A549 (cell line): Measurements from ENCODE around the gene ARHGAP11A. TPM values are rescaled to one million over a fixed set of nuclear protein-coding genes. Genes with fewer than 3 reads are reported as not detected.

Source experiments
- CBX8 ChIP-seq: fragments of 200-600 bp; sonication (generic); IDR thresholded peaks from 2 replicates; pipeline ENCODE4 v1.6.1; 2016
- CEBPB ChIP-seq, 2 experiments: fragments of >200 bp in 1 of 2; sonication (Bioruptor Twin) in 1 of 2; formaldehyde crosslinking in 1 of 2; IDR thresholded peaks; 2 replicates each; pipeline ENCODE4 v1.6.1; 2012 to 2016
- CHD4 ChIP-seq: fragments of 200-600 bp; sonication (generic); IDR thresholded peaks from 2 replicates; pipeline ENCODE4 v1.6.1; 2016; ENCODE audit warnings: antibody characterized with exemption, mild to moderate bottlenecking, borderline replicate concordance
- EHMT2 ChIP-seq: fragments of 200-600 bp; sonication (generic); IDR thresholded peaks from 2 replicates; pipeline ENCODE4 v1.6.1; 2016; ENCODE audit warnings: antibody characterized with exemption, low read depth, mild to moderate bottlenecking, moderate library complexity
- EP300 ChIP-seq, 2 experiments: fragments of >200 bp; sonication (Bioruptor Twin); formaldehyde crosslinking; IDR thresholded peaks; 2 replicates in 1 of 2; 3 replicates in 1 of 2; pipeline ENCODE4 v1.6.1; 2016 to 2017
- ESRRA ChIP-seq: fragments of 150-350 bp; IDR thresholded peaks from 2 replicates; pipeline ENCODE4 v1.6.1; 2014; ENCODE audit warnings: mild to moderate bottlenecking, low read length, borderline replicate concordance
- FOSL2 ChIP-seq, 2 experiments: fragments of 450-650 bp in 1 of 2; fragments of >200 bp in 1 of 2; sonication (Bioruptor Twin) in 1 of 2; formaldehyde crosslinking; IDR thresholded peaks; 2 replicates each; pipeline versions ENCODE4 v1.5.0 to v1.6.1; 2016 to 2020; ENCODE audit warnings: mild to moderate bottlenecking in 1 of 2, moderate library complexity in 1 of 2
- HDAC2 ChIP-seq: fragments of 200-600 bp; sonication (generic); IDR thresholded peaks from 2 replicates; pipeline ENCODE4 v1.6.1; 2016
- HOXA7 ChIP-seq: fragments of 250-450 bp; sonication (Bioruptor Pico); IDR thresholded peaks from 2 replicates; pipeline ENCODE4 v1.5.0; 2020; ENCODE audit warnings: mild to moderate bottlenecking, moderate library complexity
- JUN ChIP-seq, 2 experiments: fragments of >200 bp; sonication (Bioruptor Twin); formaldehyde crosslinking; IDR thresholded peaks; 2 replicates in 1 of 2; 3 replicates in 1 of 2; pipeline ENCODE4 v1.6.1; 2016 to 2017
- JUNB ChIP-seq: fragments of >200 bp; sonication (Bioruptor Twin); formaldehyde crosslinking; IDR thresholded peaks from 2 replicates; pipeline ENCODE4 v1.6.1; 2016
- KDM1A ChIP-seq: fragments of 200-600 bp; sonication (generic); IDR thresholded peaks from 2 replicates; pipeline ENCODE4 v1.6.1; 2016; ENCODE audit warnings: low read depth, mild to moderate bottlenecking
- MAFK ChIP-seq: fragments of 450-650 bp; IDR thresholded peaks from 2 replicates; pipeline ENCODE4 v1.6.1; 2014; ENCODE audit not compliant: partially characterized antibody
- MAZ ChIP-seq: fragments of 150-350 bp; IDR thresholded peaks from 2 replicates; pipeline ENCODE4 v1.6.1; 2014; ENCODE audit warnings: antibody characterized with exemption, low read depth, low read length, borderline replicate concordance
- NFE2L2 ChIP-seq: fragments of 150-350 bp; conservative IDR thresholded peaks from 2 replicates; pipeline ENCODE4 v1.6.1; 2014; ENCODE audit warnings: low read length
- NPAS2 ChIP-seq: fragments of 250-450 bp; sonication (Bioruptor Pico); IDR thresholded peaks from 2 replicates; pipeline ENCODE4 v1.8.0; 2022; ENCODE audit warnings: mild to moderate bottlenecking, moderate library complexity, borderline replicate concordance
- POLR2AphosphoS2 ChIP-seq: conservative IDR thresholded peaks from 2 replicates; pipeline ENCODE4 v1.6.1; 2012; ENCODE audit warnings: low read length, improper control_type of control experiment, inconsistent platforms
- RAD21 ChIP-seq, 2 experiments: fragments of >200 bp in 1 of 2; sonication (Bioruptor Twin) in 1 of 2; formaldehyde crosslinking in 1 of 2; IDR thresholded peaks in 1 of 2; conservative IDR thresholded peaks in 1 of 2; 2 replicates in 1 of 2; 3 replicates in 1 of 2; pipeline ENCODE4 v1.6.1; 2012 to 2018; ENCODE audit warnings: inconsistent platforms in 1 of 2
- RCOR1 ChIP-seq: fragments of 150-350 bp; IDR thresholded peaks from 2 replicates; pipeline ENCODE4 v1.6.1; 2014; ENCODE audit warnings: antibody characterized with exemption, low read length, low read depth
- RFX5 ChIP-seq: fragments of 450-650 bp; IDR thresholded peaks from 2 replicates; pipeline ENCODE4 v1.7.1; 2014; ENCODE audit warnings: antibody characterized with exemption, mild to moderate bottlenecking, moderate library complexity
- RNF2 ChIP-seq: fragments of 200-600 bp; sonication (generic); IDR thresholded peaks from 2 replicates; pipeline ENCODE4 v1.6.1; 2016; ENCODE audit warnings: low read depth, mild to moderate bottlenecking, antibody characterized with exemption, moderate library complexity, borderline replicate concordance
- SMC3 ChIP-seq: fragments of >200 bp; sonication (Bioruptor Twin); formaldehyde crosslinking; IDR thresholded peaks from 3 replicates; pipeline ENCODE4 v1.6.1; 2018; ENCODE audit warnings: inconsistent platforms
- SREBF2 ChIP-seq: fragments of 450-650 bp; IDR thresholded peaks from 2 replicates; pipeline ENCODE4 v1.6.1; 2014; ENCODE audit warnings: mild to moderate bottlenecking, moderate library complexity
- TFCP2L1 ChIP-seq: fragments of 250-450 bp; sonication (Bioruptor Pico); IDR thresholded peaks from 2 replicates; pipeline ENCODE4 v1.5.0; 2021; ENCODE audit warnings: mild to moderate bottlenecking
- TP53 ChIP-seq: fragments of 250-450 bp; sonication (Bioruptor Pico); IDR thresholded peaks from 2 replicates; pipeline ENCODE4 v1.5.0; 2021; ENCODE audit warnings: mild to moderate bottlenecking, moderate library complexity
- ZC3H11A ChIP-seq: fragments of 450-650 bp; IDR thresholded peaks from 2 replicates; pipeline ENCODE4 v1.6.1; 2014; ENCODE audit warnings: antibody characterized with exemption, mild to moderate bottlenecking
- ZFP36 ChIP-seq: fragments of 450-650 bp; IDR thresholded peaks from 2 replicates; pipeline ENCODE4 v1.6.1; 2014; ENCODE audit warnings: borderline replicate concordance; ENCODE audit not compliant: partially characterized antibody
- ZSCAN20 ChIP-seq: fragments of 250-450 bp; sonication (Bioruptor Pico); IDR thresholded peaks from 2 replicates; pipeline ENCODE4 v1.8.0; 2022; ENCODE audit warnings: mild to moderate bottlenecking, moderate library complexity
- polyA plus RNA-seq, 4 experiments: library from polyadenylated mRNA; depleted of rRNA in 3 of 4; stranded (reverse); fragments of >200 nt; fragmentation: RNase III in 1 of 4; extraction: RNeasy Plus Mini Kit Qiagen cat#74134 plus additional on column Dnase treatment in 1 of 4; gene quantifications; 2 replicates in 3 of 4; 3 replicates in 1 of 4; pipeline ENCODE4 v1.2.3, GENCODE V29; 2011 to 2017
- TF ChIP-seq, protein P1 (sequence below): fragments of 200-600 bp; sonication (generic); IDR thresholded peaks from 2 replicates; pipeline ENCODE4 v1.6.1; 2016; ENCODE audit warnings: antibody characterized with exemption, mild to moderate bottlenecking, moderate library complexity
- TF ChIP-seq, protein P2 (sequence below): IDR thresholded peaks from 2 replicates; pipeline ENCODE4 v1.6.1; 2012
- TF ChIP-seq, protein P3 (sequence below): fragments of >200 bp; sonication (Bioruptor Twin); formaldehyde crosslinking; IDR thresholded peaks from 2 replicates; pipeline ENCODE4 v1.6.1; 2016
- TF ChIP-seq, protein P4 (sequence below): fragments of >200 bp; sonication (Bioruptor Twin); formaldehyde crosslinking; IDR thresholded peaks from 3 replicates; pipeline ENCODE4 v1.6.1; 2016
- TF ChIP-seq, protein P5 (sequence below): IDR thresholded peaks from 2 replicates; pipeline ENCODE4 v1.6.1; 2012; ENCODE audit warnings: low read depth, borderline replicate concordance
- TF ChIP-seq, protein P6 (sequence below): fragments of 150-350 bp; IDR thresholded peaks from 2 replicates; pipeline ENCODE4 v1.6.1; 2014; ENCODE audit warnings: low read depth, mild to moderate bottlenecking, low read length
- TF ChIP-seq, protein P7 (sequence below): fragments of 450-650 bp; IDR thresholded peaks from 2 replicates; pipeline ENCODE4 v1.6.1; 2014; ENCODE audit warnings: antibody characterized with exemption
- TF ChIP-seq, protein P8 (sequence below): IDR thresholded peaks from 2 replicates; pipeline ENCODE4 v1.6.1; 2012

ARHGAP11A gene
- polyA plus RNA-seq, 2 of the 4 experiments (the other 2 are of a cell fraction), result 39.3 to 121 TPM

DNA sequence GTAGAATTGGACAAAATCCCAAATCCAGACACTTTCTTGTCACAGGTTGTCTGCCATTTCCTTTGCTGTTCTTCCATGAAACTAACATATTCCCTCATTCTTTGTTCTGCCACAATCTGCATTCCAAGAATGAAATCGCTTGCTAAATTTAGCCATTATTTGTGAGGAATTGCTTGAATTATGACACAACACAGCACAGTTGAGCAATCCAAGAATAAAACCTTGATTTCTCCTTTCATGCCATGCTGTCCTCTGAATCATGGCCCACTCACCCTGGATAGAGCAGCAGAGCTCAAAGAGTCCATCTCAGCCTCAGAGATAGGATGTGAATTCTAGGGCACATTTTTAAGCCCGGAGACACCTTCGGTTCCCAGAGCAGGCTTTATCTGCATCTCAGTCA, 67.3 kb downstream of the ARHGAP11A start (continued):
- TF ChIP-seq, protein P1, sequence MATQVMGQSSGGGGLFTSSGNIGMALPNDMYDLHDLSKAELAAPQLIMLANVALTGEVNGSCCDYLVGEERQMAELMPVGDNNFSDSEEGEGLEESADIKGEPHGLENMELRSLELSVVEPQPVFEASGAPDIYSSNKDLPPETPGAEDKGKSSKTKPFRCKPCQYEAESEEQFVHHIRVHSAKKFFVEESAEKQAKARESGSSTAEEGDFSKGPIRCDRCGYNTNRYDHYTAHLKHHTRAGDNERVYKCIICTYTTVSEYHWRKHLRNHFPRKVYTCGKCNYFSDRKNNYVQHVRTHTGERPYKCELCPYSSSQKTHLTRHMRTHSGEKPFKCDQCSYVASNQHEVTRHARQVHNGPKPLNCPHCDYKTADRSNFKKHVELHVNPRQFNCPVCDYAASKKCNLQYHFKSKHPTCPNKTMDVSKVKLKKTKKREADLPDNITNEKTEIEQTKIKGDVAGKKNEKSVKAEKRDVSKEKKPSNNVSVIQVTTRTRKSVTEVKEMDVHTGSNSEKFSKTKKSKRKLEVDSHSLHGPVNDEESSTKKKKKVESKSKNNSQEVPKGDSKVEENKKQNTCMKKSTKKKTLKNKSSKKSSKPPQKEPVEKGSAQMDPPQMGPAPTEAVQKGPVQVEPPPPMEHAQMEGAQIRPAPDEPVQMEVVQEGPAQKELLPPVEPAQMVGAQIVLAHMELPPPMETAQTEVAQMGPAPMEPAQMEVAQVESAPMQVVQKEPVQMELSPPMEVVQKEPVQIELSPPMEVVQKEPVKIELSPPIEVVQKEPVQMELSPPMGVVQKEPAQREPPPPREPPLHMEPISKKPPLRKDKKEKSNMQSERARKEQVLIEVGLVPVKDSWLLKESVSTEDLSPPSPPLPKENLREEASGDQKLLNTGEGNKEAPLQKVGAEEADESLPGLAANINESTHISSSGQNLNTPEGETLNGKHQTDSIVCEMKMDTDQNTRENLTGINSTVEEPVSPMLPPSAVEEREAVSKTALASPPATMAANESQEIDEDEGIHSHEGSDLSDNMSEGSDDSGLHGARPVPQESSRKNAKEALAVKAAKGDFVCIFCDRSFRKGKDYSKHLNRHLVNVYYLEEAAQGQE, result no peak
- TF ChIP-seq SMC3 (no peak; the same call in 2 of the 3 replicates), CEBPB (IDR thresholded peaks at IDR 0.05) (peak; percentile 92 to 96), FOSL2 (IDR thresholded peaks at IDR 0.05) (peak; percentile 51; the same call in 1 of the 2 replicates), FOSL2 (CRISPR knock-in tag; IDR thresholded peaks at IDR 0.05) (peak; percentile 57; the same call in 1 of the 2 replicates), TFCP2L1 (CRISPR knock-in tag) (no peak), HOXA7 (CRISPR knock-in tag) (no peak), EP300 (IDR thresholded peaks at IDR 0.05) (peak; percentile 19 to 21; a peak in 1 of 5 replicates), RFX5 (no peak), NPAS2 (CRISPR knock-in tag) (no peak), ZC3H11A (no peak), CBX8 (no peak), CHD4 (no peak), KDM1A (no peak), MAZ (no peak), JUN (IDR thresholded peaks at IDR 0.05) (peak; percentile 49 to 70; a peak in 1 of 5 replicates), JUNB (peak; percentile 84), RNF2 (no peak), ZFP36 (no peak), HDAC2 (no peak), EHMT2 (no peak), RCOR1 (no peak), NFE2L2 (no peak), SREBF2 (no peak), TP53 (no peak), POLR2AphosphoS2 (no peak), RAD21 (conservative IDR thresholded peaks at IDR 0.05 in 1 of 2, IDR thresholded peaks at IDR 0.05 in 1 of 2) (peak in 1 of 2 experiments; percentile 27; a peak in 1 of 5 replicates), ZSCAN20 (CRISPR knock-in tag) (no peak), MAFK (no peak), ESRRA (no peak)
- TF ChIP-seq, protein P2, sequence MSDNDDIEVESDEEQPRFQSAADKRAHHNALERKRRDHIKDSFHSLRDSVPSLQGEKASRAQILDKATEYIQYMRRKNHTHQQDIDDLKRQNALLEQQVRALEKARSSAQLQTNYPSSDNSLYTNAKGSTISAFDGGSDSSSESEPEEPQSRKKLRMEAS, result no peak; the same call in 1 of the 2 replicates
- TF ChIP-seq, protein P3, sequence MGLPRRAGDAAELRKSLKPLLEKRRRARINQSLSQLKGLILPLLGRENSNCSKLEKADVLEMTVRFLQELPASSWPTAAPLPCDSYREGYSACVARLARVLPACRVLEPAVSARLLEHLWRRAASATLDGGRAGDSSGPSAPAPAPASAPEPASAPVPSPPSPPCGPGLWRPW, result peak; percentile 88
- TF ChIP-seq, protein P4, sequence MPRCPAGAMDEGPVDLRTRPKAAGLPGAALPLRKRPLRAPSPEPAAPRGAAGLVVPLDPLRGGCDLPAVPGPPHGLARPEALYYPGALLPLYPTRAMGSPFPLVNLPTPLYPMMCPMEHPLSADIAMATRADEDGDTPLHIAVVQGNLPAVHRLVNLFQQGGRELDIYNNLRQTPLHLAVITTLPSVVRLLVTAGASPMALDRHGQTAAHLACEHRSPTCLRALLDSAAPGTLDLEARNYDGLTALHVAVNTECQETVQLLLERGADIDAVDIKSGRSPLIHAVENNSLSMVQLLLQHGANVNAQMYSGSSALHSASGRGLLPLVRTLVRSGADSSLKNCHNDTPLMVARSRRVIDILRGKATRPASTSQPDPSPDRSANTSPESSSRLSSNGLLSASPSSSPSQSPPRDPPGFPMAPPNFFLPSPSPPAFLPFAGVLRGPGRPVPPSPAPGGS, result 0 out of 3 replicates have a peak, but pooled peaks have one; percentile 28
- TF ChIP-seq, protein P5, sequence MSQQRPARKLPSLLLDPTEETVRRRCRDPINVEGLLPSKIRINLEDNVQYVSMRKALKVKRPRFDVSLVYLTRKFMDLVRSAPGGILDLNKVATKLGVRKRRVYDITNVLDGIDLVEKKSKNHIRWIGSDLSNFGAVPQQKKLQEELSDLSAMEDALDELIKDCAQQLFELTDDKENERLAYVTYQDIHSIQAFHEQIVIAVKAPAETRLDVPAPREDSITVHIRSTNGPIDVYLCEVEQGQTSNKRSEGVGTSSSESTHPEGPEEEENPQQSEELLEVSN, result no peak
- TF ChIP-seq, protein P6, sequence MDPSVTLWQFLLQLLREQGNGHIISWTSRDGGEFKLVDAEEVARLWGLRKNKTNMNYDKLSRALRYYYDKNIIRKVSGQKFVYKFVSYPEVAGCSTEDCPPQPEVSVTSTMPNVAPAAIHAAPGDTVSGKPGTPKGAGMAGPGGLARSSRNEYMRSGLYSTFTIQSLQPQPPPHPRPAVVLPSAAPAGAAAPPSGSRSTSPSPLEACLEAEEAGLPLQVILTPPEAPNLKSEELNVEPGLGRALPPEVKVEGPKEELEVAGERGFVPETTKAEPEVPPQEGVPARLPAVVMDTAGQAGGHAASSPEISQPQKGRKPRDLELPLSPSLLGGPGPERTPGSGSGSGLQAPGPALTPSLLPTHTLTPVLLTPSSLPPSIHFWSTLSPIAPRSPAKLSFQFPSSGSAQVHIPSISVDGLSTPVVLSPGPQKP, result no peak
- TF ChIP-seq, protein P7, sequence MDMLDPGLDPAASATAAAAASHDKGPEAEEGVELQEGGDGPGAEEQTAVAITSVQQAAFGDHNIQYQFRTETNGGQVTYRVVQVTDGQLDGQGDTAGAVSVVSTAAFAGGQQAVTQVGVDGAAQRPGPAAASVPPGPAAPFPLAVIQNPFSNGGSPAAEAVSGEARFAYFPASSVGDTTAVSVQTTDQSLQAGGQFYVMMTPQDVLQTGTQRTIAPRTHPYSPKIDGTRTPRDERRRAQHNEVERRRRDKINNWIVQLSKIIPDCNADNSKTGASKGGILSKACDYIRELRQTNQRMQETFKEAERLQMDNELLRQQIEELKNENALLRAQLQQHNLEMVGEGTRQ, result no peak
- TF ChIP-seq, protein P8, sequence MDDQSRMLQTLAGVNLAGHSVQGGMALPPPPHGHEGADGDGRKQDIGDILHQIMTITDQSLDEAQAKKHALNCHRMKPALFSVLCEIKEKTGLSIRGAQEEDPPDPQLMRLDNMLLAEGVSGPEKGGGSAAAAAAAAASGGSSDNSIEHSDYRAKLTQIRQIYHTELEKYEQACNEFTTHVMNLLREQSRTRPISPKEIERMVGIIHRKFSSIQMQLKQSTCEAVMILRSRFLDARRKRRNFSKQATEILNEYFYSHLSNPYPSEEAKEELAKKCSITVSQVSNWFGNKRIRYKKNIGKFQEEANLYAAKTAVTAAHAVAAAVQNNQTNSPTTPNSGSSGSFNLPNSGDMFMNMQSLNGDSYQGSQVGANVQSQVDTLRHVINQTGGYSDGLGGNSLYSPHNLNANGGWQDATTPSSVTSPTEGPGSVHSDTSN, result no peak
